Mucosa of descending colon (tissue), 3 donors: Measurements from ENCODE around the gene PDE3A. TPM values are rescaled to one million over a fixed set of nuclear protein-coding genes. Genes with fewer than 3 reads are reported as not detected.

Experiments
- ATAC-seq: fragments of 200-7000 bp; cut with Tn5 transposase; one replicate; pipeline ENCODE4 v1.9.1; 2020; ENCODE audit warnings: mild to moderate bottlenecking, moderate library complexity
- DNase-seq, 3 donors: peaks; one replicate each; pipeline ENCODE4 v3.0.0-alpha.2; 2020
- H3K36me3 ChIP-seq: fragments of 200-600 bp; one replicate; pipeline ENCODE4 v1.8.0; 2021; ENCODE audit warnings: low read depth, mild to moderate bottlenecking
- H3K4me1 ChIP-seq: fragments of 200-600 bp; one replicate; pipeline ENCODE4 v1.8.0; 2021; ENCODE audit warnings: low read depth, mild to moderate bottlenecking
- H3K4me3 ChIP-seq: fragments of 200-600 bp; one replicate; pipeline ENCODE4 v1.8.0; 2021; ENCODE audit warnings: mild to moderate bottlenecking
- H3K9me3 ChIP-seq: fragments of 200-600 bp; one replicate; pipeline ENCODE4 v1.8.0; 2021; ENCODE audit warnings: mild to moderate bottlenecking
- CTCF ChIP-seq: fragments of 200-600 bp; IDR thresholded peaks from one replicate; pipeline ENCODE4 v1.8.0; 2022; ENCODE audit warnings: antibody characterized with exemption, mild to moderate bottlenecking
- intact Hi-C, 2 donors: fragments of 100-400 bp; cut with DNase I in 1 of 2; cut with micrococcal nuclease in 1 of 2; formaldehyde crosslinking; loops; one replicate each; pipeline versions ENCODE4 v1.11.0 to v1.11.1; 2022; cut with DNase I, micrococcal nuclease
- total RNA-seq, 3 donors: library from RNA; stranded (reverse); fragmentation: NEBNext Ultra II Directional in 2 of 3; extraction: Animal tissue kit (Norgen Biotek cat#: 25700) in 2 of 3; gene quantifications; one replicate each; pipeline versions ENCODE4 v1.2.1 to v1.2.4, GENCODE V29; 2021 to 2023
- donor health status: DM: no; HTN: no; CAD: no; lungs with moderate emphysema.
- donor health status: DM: no; HTN: no; CAD: no.
- donor health status: DM: no; HTN: yes; CAD: no.

Gene PDE3A
- total RNA-seq, 3 donors from 2014 or later = 47.2 to 84.1 (median 83.9) TPM

GRCh38 chr12:20450591-20451180 lies 82.3 kb downstream of the PDE3A start:
- Histone ChIP-seq H3K4me1 (no peaks in the 10 kb centered on the region), H3K36me3 (no peaks in the 10 kb centered on the region), H3K9me3 (no peaks in the 10 kb centered on the region), H3K4me3 (no peak overlapping the region)
- intact Hi-C loops = no loop called here
- DNase-seq = no peak
- TF ChIP-seq CTCF = no peak
- ATAC-seq = no peak

- intact Hi-C loops = no loop called here
- H3K4me1 ChIP-seq = no peaks in the 10 kb centered on the region
- DNase-seq (no peak), ATAC-seq (no peak)
- no peaks in the 10 kb centered on the region for H3K9me3 ChIP-seq
- no peaks in the 10 kb centered on the region for H3K36me3 ChIP-seq
- TF ChIP-seq CTCF = no peak
- H3K4me3 ChIP-seq = no peak overlapping the region
These were observed 83.4 kb downstream of the PDE3A start for GRCh38 chr12:20451761-20452160.

GRCh38 chr12:20452496-20453010 lies 84.2 kb downstream of the PDE3A start:
- intact Hi-C loops = no loop called here
- no peak for TF ChIP-seq CTCF
- ATAC-seq = no peak
- no peaks in the 10 kb centered on the region for H3K9me3 ChIP-seq
- no peak for DNase-seq
- no peaks in the 10 kb centered on the region for H3K4me1 ChIP-seq
- H3K4me3 ChIP-seq = no peak overlapping the region
- no peaks in the 10 kb centered on the region for H3K36me3 ChIP-seq

GRCh38 chr12:20453756-20454310 lies 85.5 kb downstream of the PDE3A start:
- no peak for TF ChIP-seq CTCF
- Histone ChIP-seq H3K9me3 (no peaks in the 10 kb centered on the region), H3K36me3 (no peaks in the 10 kb centered on the region), H3K4me3 (no peak overlapping the region), H3K4me1 (no peaks in the 10 kb centered on the region)
- intact Hi-C loops = no loop called here
- ATAC-seq (no peak), DNase-seq (no peak)

- H3K9me3 ChIP-seq = no peaks in the 10 kb centered on the region
- no peaks in the 10 kb centered on the region for H3K4me1 ChIP-seq
- no peak for TF ChIP-seq CTCF
- no peaks in the 10 kb centered on the region for H3K36me3 ChIP-seq
- ATAC-seq (no peak), DNase-seq (no peak)
- intact Hi-C loops = no loop called here
- H3K4me3 ChIP-seq = no peak overlapping the region
These were observed 86.8 kb downstream of the PDE3A start for GRCh38 chr12:20455001-20455706.
